Ascending aorta (tissue), 2 donors: ENCODE results near the gene BTF3L4. TPM values are rescaled to one million over a fixed set of nuclear protein-coding genes. Genes with fewer than 3 reads are reported as not detected.
"Not testable (repeated sequence)": the region's sequence is repeated elsewhere in the genome, so short reads cannot be mapped to it uniquely, and the experiment has no call there.

Experiments
- DNase-seq, 2 donors: peaks; one replicate each; pipeline ENCODE4 v3.0.0-alpha.2; 2019; ENCODE audit warnings: low spot score in 2 of 2
- H3K27ac ChIP-seq, 2 donors: fragments of 200-600 bp; sonication (generic); one replicate each; pipeline ENCODE4 v1.5.1; 2016 to 2017; ENCODE audit warnings: mild to moderate bottlenecking in 1 of 2
- H3K27me3 ChIP-seq: fragments of 200-600 bp; sonication (generic); one replicate; pipeline ENCODE4 v1.5.1; 2017
- H3K36me3 ChIP-seq, 2 donors: fragments of 200-600 bp; sonication (generic); one replicate each; pipeline ENCODE4 v1.5.1; 2016
- H3K4me1 ChIP-seq, 2 donors: fragments of 200-600 bp; sonication (generic); one replicate each; pipeline ENCODE4 v1.5.1; 2016 to 2017; ENCODE audit warnings: mild to moderate bottlenecking in 1 of 2
- H3K4me3 ChIP-seq, 2 donors: fragments of 200-600 bp; sonication (generic); one replicate each; pipeline ENCODE4 v1.5.1; 2016 to 2017; ENCODE audit warnings: mild to moderate bottlenecking in 1 of 2
- H3K9me3 ChIP-seq, 2 donors: fragments of 200-600 bp; sonication (generic); one replicate each; pipeline ENCODE4 v1.5.1; 2016
- CTCF ChIP-seq, 3 experiments: fragments of 200-600 bp in 2 of 3; fragments of 450-650 bp in 1 of 3; sonication (generic) in 2 of 3; IDR thresholded peaks; one replicate each; pipeline ENCODE4 v1.5.1; 2016 to 2019; ENCODE audit warnings: antibody characterized with exemption in 3 of 3, mild to moderate bottlenecking in 1 of 3, moderate library complexity in 1 of 3
- intact Hi-C: fragments of 100-400 bp; cut with DNase I; formaldehyde crosslinking; loops from one replicate; pipeline ENCODE4 v1.15.1; 2023
- total RNA-seq: library from RNA; depleted of rRNA; stranded (reverse); fragments of >200 nt; gene quantifications from one replicate; pipeline ENCODE4 v1.1.0, GENCODE V29; 2016

BTF3L4 gene
- total RNA-seq, 1 donor from 2014 or later, result 39.9 TPM

- Histone ChIP-seq H3K27me3 (no peaks in the 10 kb centered on the region), H3K27ac (no peak overlapping the region), H3K9me3 (no peaks in the 10 kb centered on the region), H3K4me1 (peaks cover 0 to 3% of the 10 kb centered on the region in 2 donors), H3K36me3 (peaks cover 34 to 64% of the 10 kb centered on the region in 2 donors), H3K4me3 (no peak overlapping the region)
- no peak for TF ChIP-seq CTCF (IDR thresholded peaks at IDR 0.05)
- intact Hi-C loops, result no loop called here
- DNase-seq, result no peak
These were observed 7.1 kb downstream of the BTF3L4 start for GRCh38 chr1:52063192-52063591.

- TF ChIP-seq CTCF (IDR thresholded peaks at IDR 0.05), result no peak
- H3K9me3 ChIP-seq, result no peaks in the 10 kb centered on the region
- no peak for DNase-seq
- intact Hi-C loops, result no loop called here
- no peaks in the 10 kb centered on the region for H3K4me1 ChIP-seq
- peaks cover 21 to 32% of the 10 kb centered on the region in 2 donors for H3K36me3 ChIP-seq
- H3K4me3 ChIP-seq, result no peak overlapping the region
- H3K27me3 ChIP-seq, result no peaks in the 10 kb centered on the region
- H3K27ac ChIP-seq, result no peak overlapping the region
These were observed 14.6 kb downstream of the BTF3L4 start for GRCh38 chr1:52070704-52071103.

- no peaks in the 10 kb centered on the region for H3K4me1 ChIP-seq
- H3K36me3 ChIP-seq, result peaks cover 13 to 20% of the 10 kb centered on the region in 2 donors
- no peak for TF ChIP-seq CTCF (IDR thresholded peaks at IDR 0.05)
- H3K9me3 ChIP-seq, result no peaks in the 10 kb centered on the region
- H3K4me3 ChIP-seq, result no peak overlapping the region
- no peak for DNase-seq
- H3K27me3 ChIP-seq, result no peaks in the 10 kb centered on the region
- no peak overlapping the region for H3K27ac ChIP-seq
- intact Hi-C loops, result no loop called here
These were observed 16.2 kb downstream of the BTF3L4 start for GRCh38 chr1:52072291-52072690.

- intact Hi-C loops, H3K9me3 ChIP-seq, H3K4me3 ChIP-seq, H3K27me3 ChIP-seq, DNase-seq, H3K4me1 ChIP-seq, H3K27ac ChIP-seq: not testable (repeated sequence)
- peaks cover 8 to 24% of the 10 kb centered on the region in 2 donors for H3K36me3 ChIP-seq
These were observed 21.2 kb downstream of the BTF3L4 start for GRCh38 chr1:52077277-52077676.

GRCh38 chr1:52080014-52080415, 23.9 kb downstream of the BTF3L4 start:
- H3K4me1 ChIP-seq, result no peaks in the 10 kb centered on the region
- no peak for TF ChIP-seq CTCF (IDR thresholded peaks at IDR 0.05)

GRCh38 chr1:52087892-52088291, 31.8 kb downstream of the BTF3L4 start:
- intact Hi-C loops, H3K27me3 ChIP-seq, H3K4me1 ChIP-seq, H3K9me3 ChIP-seq, DNase-seq, H3K27ac ChIP-seq, H3K4me3 ChIP-seq: not testable (repeated sequence)
- H3K36me3 ChIP-seq, result peaks cover 28 to 58% of the 10 kb centered on the region in 2 donors

More at GRCh38 chr1:52080014-52080415, 23.9 kb downstream of the BTF3L4 start:
- Histone ChIP-seq H3K36me3 (peaks cover 0 to 16% of the 10 kb centered on the region in 2 donors), H3K4me3 (no peak overlapping the region), H3K27ac (no peak overlapping the region), H3K9me3 (no peaks in the 10 kb centered on the region), H3K27me3 (no peaks in the 10 kb centered on the region)
- no peak for DNase-seq
- intact Hi-C loops, result no loop called here

- H3K27ac ChIP-seq, H3K27me3 ChIP-seq, H3K4me3 ChIP-seq, intact Hi-C loops, H3K9me3 ChIP-seq, H3K4me1 ChIP-seq, DNase-seq: not testable (repeated sequence)
- peaks cover 8 to 22% of the 10 kb centered on the region in 2 donors for H3K36me3 ChIP-seq
These were observed 38.2 kb downstream of the BTF3L4 start for GRCh38 chr1:52094300-52094699.
